ENCODE measurements around the gene USP3.

GRCh38 chr15:63500265-63501250, 3.8 kb upstream of the USP3 start:
- TF ChIP-seq CTCF (IDR thresholded peaks at IDR 0.05): no peak
- no peak for TF ChIP-seq EP300 (IDR thresholded peaks at IDR 0.05)
- TF ChIP-seq POLR2A (IDR thresholded peaks at IDR 0.05): no peak
